Body of pancreas (tissue), 4 donors: ENCODE results near the gene ESRRA.

Source experiments
- POLR2A ChIP-seq, 3 donors: fragments of 450-650 bp; IDR thresholded peaks; one replicate each; pipeline ENCODE4 v1.6.1; 2016; ENCODE audit warnings: antibody characterized with exemption in 3 of 3, mild to moderate bottlenecking in 2 of 3
- TF ChIP-seq, protein P1 (sequence below), 7 experiments: fragments of 450-650 bp in 4 of 7; fragments of 200-600 bp in 3 of 7; sonication (generic) in 3 of 7; IDR thresholded peaks; one replicate each; pipeline ENCODE4 v1.5.1; 2016 to 2019; ENCODE audit warnings: antibody characterized with exemption in 7 of 7

DNA sequence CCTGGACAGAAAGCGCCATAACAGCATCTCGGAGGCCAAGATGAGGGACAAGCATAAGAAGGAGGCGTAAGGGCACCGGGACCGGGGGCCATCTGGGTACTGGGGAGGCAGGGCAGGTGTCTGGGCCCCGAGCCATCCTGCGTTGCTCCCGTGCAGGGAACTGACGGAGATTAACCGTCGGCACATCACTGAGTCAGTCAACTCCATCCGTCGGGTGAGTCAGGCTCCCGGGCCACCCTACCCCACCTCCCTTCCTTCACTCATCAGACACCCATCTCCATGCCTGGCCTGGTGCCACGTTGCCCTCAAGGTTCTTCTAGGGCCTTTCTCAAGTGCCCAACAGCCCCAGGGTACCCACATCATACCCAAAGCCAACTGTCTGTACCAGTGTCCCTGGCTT is 39.0 kb upstream of the ESRRA start:
- TF ChIP-seq, protein P1, sequence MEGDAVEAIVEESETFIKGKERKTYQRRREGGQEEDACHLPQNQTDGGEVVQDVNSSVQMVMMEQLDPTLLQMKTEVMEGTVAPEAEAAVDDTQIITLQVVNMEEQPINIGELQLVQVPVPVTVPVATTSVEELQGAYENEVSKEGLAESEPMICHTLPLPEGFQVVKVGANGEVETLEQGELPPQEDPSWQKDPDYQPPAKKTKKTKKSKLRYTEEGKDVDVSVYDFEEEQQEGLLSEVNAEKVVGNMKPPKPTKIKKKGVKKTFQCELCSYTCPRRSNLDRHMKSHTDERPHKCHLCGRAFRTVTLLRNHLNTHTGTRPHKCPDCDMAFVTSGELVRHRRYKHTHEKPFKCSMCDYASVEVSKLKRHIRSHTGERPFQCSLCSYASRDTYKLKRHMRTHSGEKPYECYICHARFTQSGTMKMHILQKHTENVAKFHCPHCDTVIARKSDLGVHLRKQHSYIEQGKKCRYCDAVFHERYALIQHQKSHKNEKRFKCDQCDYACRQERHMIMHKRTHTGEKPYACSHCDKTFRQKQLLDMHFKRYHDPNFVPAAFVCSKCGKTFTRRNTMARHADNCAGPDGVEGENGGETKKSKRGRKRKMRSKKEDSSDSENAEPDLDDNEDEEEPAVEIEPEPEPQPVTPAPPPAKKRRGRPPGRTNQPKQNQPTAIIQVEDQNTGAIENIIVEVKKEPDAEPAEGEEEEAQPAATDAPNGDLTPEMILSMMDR (IDR thresholded peaks at IDR 0.05) = no peak
- no peak for TF ChIP-seq POLR2A (IDR thresholded peaks at IDR 0.05)
